K562 (cell line): ENCODE measurements around the gene SLC37A4. TPM values are rescaled to one million over a fixed set of nuclear protein-coding genes. Genes with fewer than 3 reads are reported as not detected.

Source experiments
- ATAC-seq: fragments of 200-7000 bp; cut with Tn5 transposase; 3 replicates; pipeline ENCODE4 v1.9.1; 2020; ENCODE audit warnings: moderate library complexity
- BruUV-seq: library from RNA; stranded (reverse); fragments of 400-500 nt; replicated peaks from 2 replicates; lab custom pipeline; 2021; lab: Mats Ljungman, UMichigan
- CTCF ChIA-PET: fragments of 300-600 bp; formaldehyde crosslinking; extraction: SDS; loops from one replicate; lab custom pipeline; 2021; ENCODE audit warnings: low intra/inter-chr PET ratio; lab: Yijun Ruan, JAX
- POLR2A ChIA-PET: fragments of 300-600, 350-650 bp; sonication (Branson Sonifier 250); formaldehyde crosslinking; extraction: SDS; loops from one replicate; lab custom pipeline; 2021; ENCODE audit warnings: antibody characterized with exemption, inconsistent platforms; lab: Yijun Ruan, JAX
- DNase-seq, 4 experiments: peaks; one replicate each; pipeline versions ENCODE4 v3.0.0 to v3.0.0-alpha.2; 2011 to 2018; ENCODE audit warnings: low spot score in 3 of 4, mixed read lengths in 3 of 4; ENCODE audit errors: extremely low read depth in 1 of 4
- FAIRE-seq: peaks from 2 replicates; lab custom pipeline; 2011; peaks lifted over from hg19 to GRCh38; lab: Jason Lieb, UNC
- H2AFZ ChIP-seq: 2 replicates; pipeline ENCODE4 v1.6.0; 2011; ENCODE audit warnings: low read depth, low read length, control low read depth, inconsistent platforms
- H3K27ac ChIP-seq: fragments of 200-600 bp; 3 replicates; pipeline ENCODE4 v1.8.0; 2011; ENCODE audit warnings: low read depth, mild to moderate bottlenecking, control low read depth, inconsistent platforms, low read length, moderate library complexity, mixed read lengths; ENCODE audit errors: extremely low read depth
- H3K27me3 ChIP-seq, 2 experiments: fragments of 300-600 bp in 1 of 2; 2 replicates in 1 of 2; 3 replicates in 1 of 2; pipeline versions ENCODE4 v1.6.0 to v1.8.0; 2011; ENCODE audit warnings: inconsistent platforms in 2 of 2, low read length in 2 of 2, mild to moderate bottlenecking in 1 of 2, mixed read lengths in 1 of 2, moderate library complexity in 1 of 2; ENCODE audit not compliant: control insufficient read depth in 2 of 2, insufficient read depth in 2 of 2
- H3K36me3 ChIP-seq: fragments of 300-600 bp; 3 replicates; pipeline ENCODE4 v1.8.0; 2011; ENCODE audit warnings: mild to moderate bottlenecking, low read length, inconsistent platforms; ENCODE audit not compliant: control insufficient read depth, insufficient read depth
- H3K4me1 ChIP-seq, 2 experiments: fragments of 200-600 bp in 1 of 2; replicated peaks in 1 of 2; 2 replicates in 1 of 2; 3 replicates in 1 of 2; pipeline versions ENCODE4 v1.5.1 to v1.8.0; 2011; ENCODE audit warnings: inconsistent platforms in 2 of 2, low read length in 2 of 2, mild to moderate bottlenecking in 1 of 2, mixed read lengths in 1 of 2, moderate library complexity in 1 of 2; ENCODE audit not compliant: control insufficient read depth in 2 of 2, insufficient read depth in 2 of 2
- H3K4me2 ChIP-seq: 2 replicates; pipeline ENCODE4 v1.6.1; 2011; ENCODE audit warnings: low read length, control low read depth, inconsistent platforms, mixed read lengths; ENCODE audit not compliant: insufficient read depth
- H3K4me3 ChIP-seq: fragments of 200-600 bp; sonication (generic), shearing (Covaris generic); 2 replicates; pipeline ENCODE4 v1.5.1; 2016; ENCODE audit warnings: control low read depth, inconsistent platforms
- H3K79me2 ChIP-seq: fragments of 200-600 bp; 3 replicates; pipeline ENCODE4 v1.8.0; 2011; ENCODE audit warnings: low read length, inconsistent platforms; ENCODE audit not compliant: control insufficient read depth, insufficient read depth
- H3K9ac ChIP-seq, 2 experiments: 2 replicates each; pipeline versions ENCODE4 v1.6.0 to v1.6.1; 2011; ENCODE audit warnings: low read depth in 2 of 2, low read length in 2 of 2, control low read depth in 1 of 2, inconsistent platforms in 1 of 2, mild to moderate bottlenecking in 1 of 2, mixed read lengths in 1 of 2; ENCODE audit not compliant: insufficient read depth in 1 of 2
- H3K9me1 ChIP-seq: one replicate; pipeline ENCODE4 v1.6.0; 2011; ENCODE audit warnings: inconsistent platforms, mild to moderate bottlenecking, low read length, moderate library complexity; ENCODE audit not compliant: control insufficient read depth, insufficient read depth
- H3K9me3 ChIP-seq: replicated peaks from 2 replicates; pipeline ENCODE4 v1.5.1; 2011; ENCODE audit warnings: low read depth, low read length, inconsistent platforms; ENCODE audit not compliant: control insufficient read depth, insufficient read depth
- H4K20me1 ChIP-seq: replicated peaks from 2 replicates; pipeline ENCODE4 v1.6.1; 2011; ENCODE audit warnings: low read length, inconsistent platforms, mixed read lengths; ENCODE audit not compliant: control insufficient read depth, insufficient read depth
- CEBPB ChIP-seq: fragments of 450-650 bp; IDR thresholded peaks from 2 replicates; pipeline ENCODE4 v1.6.1; 2016; ENCODE audit warnings: missing genetic modification characterization, missing compliant biosample characterization
- FOXP4 ChIP-seq: sonication (generic); formaldehyde crosslinking; IDR thresholded peaks from 2 replicates; pipeline ENCODE4 v1.8.0; 2022; ENCODE audit warnings: mild to moderate bottlenecking, missing genetic modification reagents, borderline replicate concordance
- GABPA ChIP-seq: fragments of 200-800 bp; sonication (Bioruptor generic); conservative IDR thresholded peaks from 2 replicates; pipeline ENCODE4 v1.6.1; 2016; ENCODE audit warnings: low read depth, missing genetic modification characterization, missing compliant biosample characterization
- HCFC1 ChIP-seq: IDR thresholded peaks from 2 replicates; pipeline ENCODE4 v1.6.1; 2012; ENCODE audit warnings: low read depth, low read length, improper control_type of control experiment
- L3MBTL2 ChIP-seq: fragments of 450-650 bp; IDR thresholded peaks from 2 replicates; pipeline ENCODE4 v1.6.1; 2016; ENCODE audit warnings: mild to moderate bottlenecking, moderate library complexity
- MEIS2 ChIP-seq: fragments of 450-650 bp; IDR thresholded peaks from 2 replicates; pipeline ENCODE4 v1.6.1; 2014; ENCODE audit warnings: mild to moderate bottlenecking; ENCODE audit not compliant: partially characterized antibody
- MITF ChIP-seq: IDR thresholded peaks from 2 replicates; pipeline ENCODE4 v1.6.1; 2014; ENCODE audit warnings: antibody characterized with exemption
- PTTG1 ChIP-seq: fragments of 450-650 bp; IDR thresholded peaks from 2 replicates; pipeline ENCODE4 v1.6.1; 2016; ENCODE audit warnings: low read depth, mild to moderate bottlenecking, missing genetic modification characterization, missing compliant biosample characterization
- SPI1 ChIP-seq: IDR thresholded peaks from 2 replicates; pipeline ENCODE4 v1.6.1; 2011; ENCODE audit warnings: low read depth, low read length, control low read depth, borderline replicate concordance
- ZBTB9 ChIP-seq: fragments of 450-650 bp; formaldehyde crosslinking; IDR thresholded peaks from 2 replicates; pipeline ENCODE4 v1.4.0; 2020; ENCODE audit warnings: mild to moderate bottlenecking, moderate library complexity
- ZFP30 ChIP-seq: fragments of 250-450 bp; sonication (Bioruptor Pico); IDR thresholded peaks from 2 replicates; pipeline ENCODE4 v1.8.0; 2022; ENCODE audit warnings: moderate library complexity, mild to moderate bottlenecking, inconsistent platforms, borderline replicate concordance
- ZNF449 ChIP-seq: fragments of 250-450 bp; sonication (Bioruptor Pico); IDR thresholded peaks from 2 replicates; pipeline ENCODE4 v1.8.0; 2022; ENCODE audit warnings: moderate library complexity, mild to moderate bottlenecking, inconsistent platforms
- ZNF79 ChIP-seq: fragments of 250-450 bp; sonication (Bioruptor Pico); IDR thresholded peaks from 2 replicates; pipeline ENCODE4 v1.4.0; 2020; ENCODE audit warnings: low read depth, mild to moderate bottlenecking, moderate library complexity
- WGBS: fragments of 100-300 bp; shearing (Covaris generic); methylation state at CpG from one replicate; pipeline ENCODE4 v1.1.6; 2016; ENCODE audit warnings: low coverage, mixed read lengths; ENCODE audit not compliant: insufficient coverage; ENCODE audit errors: missing lambda C conversion rate; 5-methylcytosine and 5-hydroxymethylcytosine counted together
- in situ Hi-C: fragments of 300-500 bp; cut with MboI; formaldehyde crosslinking; loops from 4 replicates; pipeline ENCODE4 v1.15.0; 2018; ENCODE audit warnings: inconsistent platforms, mixed read lengths
- intact Hi-C: fragments of 100-400 bp; cut with micrococcal nuclease; formaldehyde crosslinking; loops from 2 replicates; pipeline ENCODE4 v1.14.2; 2022
- polyA plus RNA-seq, 8 experiments: library from polyadenylated mRNA; depleted of rRNA in 4 of 8; stranded (reverse) in 5 of 8; unstranded in 3 of 8; fragments of >200 nt; fragmentation: Nextera tagmentation in 2 of 8; fragmentation: Illumina TruSeq in 1 of 8; extraction: Ambion mirVana in 2 of 8; extraction: Trizol in 1 of 8; gene quantifications; 2 replicates each; pipeline versions ENCODE4 v1.2.1 to v1.2.3, GENCODE V29; 2011 to 2014; ENCODE audit warnings: inconsistent platforms in 1 of 8, missing spikeins in 1 of 8
- total RNA-seq, 7 experiments: library from RNA; depleted of rRNA in 6 of 7; stranded (reverse); fragments of >200 nt in 6 of 7; fragmentation: Illumina TruSeq in 2 of 7; extraction: Trizol in 2 of 7; gene quantifications; 2 replicates each; pipeline versions ENCODE4 v1.2.1 to v1.2.3, GENCODE V29; 2011 to 2021; ENCODE audit warnings: low replicate concordance in 1 of 7

SLC37A4 gene
- total and polyA plus RNA-seq, 9 of the 15 experiments (the other 6 are each of a cell fraction or from before 2014, with no cell fraction given), result 24.7 to 73.9 (median 40.7) TPM

- peak; percentile 94 for ATAC-seq
- FAIRE-seq, result peak; percentile 90
- peak within 1 kb of the TSS; percentile 71 for H3K27ac ChIP-seq
- H3K9me1 ChIP-seq, result no peaks in the 10 kb centered on the region
- no peaks in the 10 kb centered on the region for H3K9me3 ChIP-seq
- TSS peak; percentile 82 for BruUV-seq
- no peaks in the 10 kb centered on the region for H3K27me3 ChIP-seq
- intact Hi-C loops, result loop anchor here (1.0 to 2.0 kb wide), 2 partner anchors 17 to 28 kb away; partner anchors contain the start of gene HMBS
- in situ Hi-C loops, result no loop called here
- POLR2A ChIA-PET, result interaction anchor here (0.6 to 4.0 kb wide), 15 partner anchors 9 to 253 kb away, joined by 3 to 68 read pairs (median 4); partner anchors contain the start of genes HMBS and HYOU1
- WGBS, result under 1% methylated on average over 45 of the region's 49 CpGs
- H3K9ac ChIP-seq, result peak within 1 kb of the TSS; percentile 75 to 95
- H3K79me2 ChIP-seq, result peaks cover 46% of the 10 kb centered on the region
- H3K4me1 ChIP-seq, result peaks cover 15 to 21% of the 10 kb centered on the region in 2 experiments; a peak in 4 of 5 replicates
- H3K36me3 ChIP-seq, result peaks cover 39% of the 10 kb centered on the region
- CTCF ChIA-PET, result no interaction called here
- H3K4me2 ChIP-seq, result peak within 1 kb of the TSS; percentile 86
- H3K4me3 ChIP-seq, result peak within 1 kb of the TSS; percentile 57
- H4K20me1 ChIP-seq, result no peaks in the 10 kb centered on the region
- peak within 1 kb of the TSS; percentile 79 for H2AFZ ChIP-seq
- DNase-seq, result peak; percentile 93 to 99 (median 96)
- TF ChIP-seq SPI1 (peak; percentile 59; the same call in 1 of the 2 replicates), FOXP4 (CRISPR knock-in tag) (0 out of 2 replicates have a peak, but pooled peaks have one; percentile 43), HCFC1 (peak; percentile 75), PTTG1 (tag) (no peak), MITF (0 out of 2 replicates have a peak, but pooled peaks have one; percentile 71), ZNF79 (CRISPR knock-in tag) (no peak), ZFP30 (CRISPR knock-in tag) (no peak), ZBTB9 (CRISPR knock-in tag) (no peak), L3MBTL2 (peak; percentile 65; the same call in 1 of the 2 replicates), GABPA (tag) (peak; percentile 89), ZNF449 (CRISPR knock-in tag) (no peak), MEIS2 (peak; percentile 61), CEBPB (no peak)
Measured at GRCh38 chr11:119067371-119068222, 36.9 kb upstream of the SLC37A4 start, which contains the start of gene VPS11. VPS11 (plus strand) TSS chr11:119067818; CDS start chr11:119067824, 6 bp downstream.
